ENCODE measurements around the gene SKAP2. TPM values are rescaled to one million over a fixed set of nuclear protein-coding genes. Genes with fewer than 3 reads are reported as not detected.

The SKAP2 gene
- total RNA-seq, 2 donors from 2014 or later, result 3.3 to 3.4 TPM

DNA sequence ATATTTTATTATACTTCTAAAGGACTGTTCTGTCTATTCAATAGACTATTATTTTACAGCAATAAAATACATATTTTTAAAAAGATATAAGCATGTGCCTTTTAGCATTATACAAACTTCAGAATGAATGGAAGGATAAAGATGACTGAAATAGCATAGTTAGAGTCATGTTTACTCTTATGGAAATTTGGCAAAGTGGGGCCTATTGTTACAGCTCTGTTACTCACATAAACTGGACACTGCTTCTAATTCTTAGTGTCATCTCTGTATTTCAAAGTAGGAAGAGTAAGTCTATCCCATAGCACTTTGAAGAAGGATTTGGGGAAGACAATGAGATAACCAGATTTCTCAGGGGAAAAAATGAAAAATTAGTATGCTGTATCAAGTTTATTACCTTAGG lies 168.2 kb downstream of the SKAP2 start:
- Histone ChIP-seq H3K27ac (ENCODE audit: low read depth, low read length) (no peak overlapping the region), H3K9ac (ENCODE audit: extremely low read depth, low read length, poor library complexity, severe bottlenecking) (no peak overlapping the region), H3K36me3 (ENCODE audit: control insufficient read depth, insufficient read depth, low read length) (no peaks in the 10 kb centered on the region), H3K27me3 (ENCODE audit: control insufficient read depth, insufficient read depth, low read length, poor library complexity, severe bottlenecking) (peaks cover 9% of the 10 kb centered on the region), H3K4me1 (ENCODE audit: control insufficient read depth, insufficient read depth, low read length) (no peaks in the 10 kb centered on the region), H3K4me3 (ENCODE audit: low read length) (no peak overlapping the region), H3K9me3 (ENCODE audit: control insufficient read depth, low read length) (no peaks in the 10 kb centered on the region)
- Mint-ChIP-seq H3K4me3 (no peak overlapping the region), H3K27me3 (ENCODE audit: insufficient read depth) (peaks cover 3% of the 10 kb centered on the region), H3K36me3 (ENCODE audit: low read depth) (no peaks in the 10 kb centered on the region), H3K27ac (no peak overlapping the region), H3K4me1 (no peaks in the 10 kb centered on the region), H3K9me3 (no peaks in the 10 kb centered on the region)
- DNase-seq, result no peak
- TF ChIP-seq CTCF (conservative IDR thresholded peaks at IDR 0.05), result no peak

GRCh38 chr7:26694713-26695112 lies 169.7 kb downstream of the SKAP2 start:
- Mint-ChIP-seq H3K9me3 (no peaks in the 10 kb centered on the region), H3K27me3 (ENCODE audit: insufficient read depth) (peaks cover 4% of the 10 kb centered on the region), H3K36me3 (ENCODE audit: low read depth) (no peaks in the 10 kb centered on the region), H3K4me3 (no peak overlapping the region), H3K4me1 (no peaks in the 10 kb centered on the region), H3K27ac (no peak overlapping the region)
- Histone ChIP-seq H3K27ac (ENCODE audit: low read depth, low read length) (no peak overlapping the region), H3K9ac (ENCODE audit: extremely low read depth, low read length, poor library complexity, severe bottlenecking) (no peak overlapping the region), H3K4me1 (ENCODE audit: control insufficient read depth, insufficient read depth, low read length) (no peaks in the 10 kb centered on the region), H3K4me3 (ENCODE audit: low read length) (no peak overlapping the region), H3K36me3 (ENCODE audit: control insufficient read depth, insufficient read depth, low read length) (no peaks in the 10 kb centered on the region), H3K9me3 (ENCODE audit: control insufficient read depth, low read length) (no peaks in the 10 kb centered on the region), H3K27me3 (ENCODE audit: control insufficient read depth, insufficient read depth, low read length, poor library complexity, severe bottlenecking) (peaks cover 9% of the 10 kb centered on the region)
- TF ChIP-seq CTCF (conservative IDR thresholded peaks at IDR 0.05), result no peak
- DNase-seq, result no peak
- WGBS, 2 experiments (ENCODE audit: insufficient coverage in 1 of 2, insufficient read length in 1 of 2), result 98% methylated on average over 3 of the region's 3 CpGs; no CpG with 5 or more reads in 1 of the 2 experiments

DNA sequence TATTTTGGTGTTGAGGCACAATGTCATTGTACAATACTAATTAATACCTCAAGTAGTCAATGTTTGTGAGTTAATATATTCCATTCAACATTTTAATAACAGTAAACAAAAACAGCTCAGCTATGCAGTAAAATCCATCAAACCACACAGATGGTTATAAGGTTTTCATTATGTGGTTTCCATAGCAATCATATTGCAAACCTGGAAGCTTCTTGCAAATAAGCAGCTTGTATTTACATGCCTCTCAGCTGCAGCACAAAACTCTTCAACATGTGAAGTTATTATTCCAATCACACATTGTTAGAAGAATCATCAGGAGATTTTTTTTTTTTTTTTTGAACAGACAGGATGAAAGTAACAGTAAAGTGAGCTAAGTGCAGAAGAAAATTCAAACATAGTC lies 170.2 kb downstream of the SKAP2 start:
- no peak for TF ChIP-seq CTCF (conservative IDR thresholded peaks at IDR 0.05)
- Histone ChIP-seq H3K9ac (ENCODE audit: extremely low read depth, low read length, poor library complexity, severe bottlenecking) (no peak overlapping the region), H3K4me3 (ENCODE audit: low read length) (no peak overlapping the region), H3K9me3 (ENCODE audit: control insufficient read depth, low read length) (no peaks in the 10 kb centered on the region), H3K4me1 (ENCODE audit: control insufficient read depth, insufficient read depth, low read length) (no peaks in the 10 kb centered on the region), H3K36me3 (ENCODE audit: control insufficient read depth, insufficient read depth, low read length) (no peaks in the 10 kb centered on the region), H3K27me3 (ENCODE audit: control insufficient read depth, insufficient read depth, low read length, poor library complexity, severe bottlenecking) (peaks cover 9% of the 10 kb centered on the region), H3K27ac (ENCODE audit: low read depth, low read length) (no peak overlapping the region)
- peaks cover 4% of the 10 kb centered on the region for H3K27me3 Mint-ChIP-seq (ENCODE audit: insufficient read depth)
- H3K36me3 Mint-ChIP-seq (ENCODE audit: low read depth), result no peaks in the 10 kb centered on the region
- H3K4me3 Mint-ChIP-seq, result no peak overlapping the region
- H3K27ac Mint-ChIP-seq, result no peak overlapping the region
- H3K4me1 Mint-ChIP-seq, result no peaks in the 10 kb centered on the region
- H3K9me3 Mint-ChIP-seq, result no peaks in the 10 kb centered on the region
- no peak for DNase-seq

Measured in endodermal cell (in vitro differentiated cells).